ENCODE data around the gene KLHL14.
"Not testable (repeated sequence)": the region's sequence is repeated elsewhere in the genome, so short reads cannot be mapped to it uniquely, and the experiment has no call there.

The KLHL14 gene, protein sequence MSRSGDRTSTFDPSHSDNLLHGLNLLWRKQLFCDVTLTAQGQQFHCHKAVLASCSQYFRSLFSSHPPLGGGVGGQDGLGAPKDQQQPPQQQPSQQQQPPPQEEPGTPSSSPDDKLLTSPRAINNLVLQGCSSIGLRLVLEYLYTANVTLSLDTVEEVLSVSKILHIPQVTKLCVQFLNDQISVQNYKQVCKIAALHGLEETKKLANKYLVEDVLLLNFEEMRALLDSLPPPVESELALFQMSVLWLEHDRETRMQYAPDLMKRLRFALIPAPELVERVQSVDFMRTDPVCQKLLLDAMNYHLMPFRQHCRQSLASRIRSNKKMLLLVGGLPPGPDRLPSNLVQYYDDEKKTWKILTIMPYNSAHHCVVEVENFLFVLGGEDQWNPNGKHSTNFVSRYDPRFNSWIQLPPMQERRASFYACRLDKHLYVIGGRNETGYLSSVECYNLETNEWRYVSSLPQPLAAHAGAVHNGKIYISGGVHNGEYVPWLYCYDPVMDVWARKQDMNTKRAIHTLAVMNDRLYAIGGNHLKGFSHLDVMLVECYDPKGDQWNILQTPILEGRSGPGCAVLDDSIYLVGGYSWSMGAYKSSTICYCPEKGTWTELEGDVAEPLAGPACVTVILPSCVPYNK

DNA sequence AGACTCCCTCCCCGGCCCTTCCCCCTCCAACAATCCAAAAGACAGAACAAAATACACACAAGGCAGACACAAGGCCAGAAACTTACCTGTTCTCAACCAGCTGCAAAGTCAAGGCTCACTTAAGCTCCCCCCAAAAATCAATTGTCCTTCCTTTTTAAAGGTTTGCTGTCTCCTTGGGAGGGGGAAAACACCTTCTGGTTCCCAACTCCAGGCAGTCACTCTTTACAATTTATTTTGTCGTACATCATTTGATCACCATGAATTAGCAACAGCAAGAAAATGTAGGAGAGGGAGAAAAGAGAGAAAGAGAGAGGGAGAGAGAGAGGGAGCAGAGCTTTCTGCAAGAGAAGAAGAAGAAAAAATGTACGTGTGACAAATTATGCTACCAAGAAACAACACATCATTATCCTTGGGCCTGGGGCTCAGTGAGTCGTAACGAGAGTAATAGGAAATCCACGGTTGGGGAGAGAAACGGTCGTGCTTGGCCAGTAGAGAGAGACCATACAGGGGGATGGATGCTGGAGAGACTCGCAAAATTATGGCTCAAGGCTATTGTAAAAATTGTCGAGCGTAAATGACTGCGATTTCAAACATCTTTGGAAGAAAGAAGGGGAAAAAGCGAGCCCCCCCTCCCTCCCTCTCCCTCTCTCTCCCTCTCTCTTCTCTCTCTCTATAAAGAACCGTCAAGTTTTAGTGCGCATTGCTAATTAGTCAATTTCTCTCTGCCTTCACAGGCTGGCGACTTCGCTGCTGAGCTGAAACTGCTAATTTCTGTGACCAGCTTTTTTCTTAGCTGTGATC is at the start of gene KLHL14:
TSS of gene KLHL14 (minus strand) at position 443 of the 801 bp plus-strand sequence. CDS start 2,432 bp downstream, outside the sequence.
- no peak for DNase-seq

DNA sequence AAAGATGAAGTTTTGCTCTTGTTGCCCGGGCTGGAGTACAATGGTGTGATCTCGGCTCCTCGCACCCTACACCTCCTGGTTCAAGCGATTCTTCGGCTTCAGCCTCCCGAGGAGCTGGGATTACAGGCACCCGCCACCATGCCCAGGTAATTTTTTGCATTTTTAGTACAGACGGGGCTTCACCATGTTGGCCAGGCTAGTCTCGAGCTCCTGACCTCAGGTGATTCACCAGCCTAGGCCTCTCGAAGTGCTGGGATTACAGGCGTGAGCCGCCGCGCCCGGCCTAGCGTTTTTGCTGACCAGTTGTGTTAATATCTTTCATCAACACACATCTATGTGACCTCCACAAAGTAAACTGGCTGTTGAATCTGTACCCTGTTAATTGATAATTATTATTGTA is 49.4 kb upstream of the KLHL14 start:
- DNase-seq: no peak

DNA sequence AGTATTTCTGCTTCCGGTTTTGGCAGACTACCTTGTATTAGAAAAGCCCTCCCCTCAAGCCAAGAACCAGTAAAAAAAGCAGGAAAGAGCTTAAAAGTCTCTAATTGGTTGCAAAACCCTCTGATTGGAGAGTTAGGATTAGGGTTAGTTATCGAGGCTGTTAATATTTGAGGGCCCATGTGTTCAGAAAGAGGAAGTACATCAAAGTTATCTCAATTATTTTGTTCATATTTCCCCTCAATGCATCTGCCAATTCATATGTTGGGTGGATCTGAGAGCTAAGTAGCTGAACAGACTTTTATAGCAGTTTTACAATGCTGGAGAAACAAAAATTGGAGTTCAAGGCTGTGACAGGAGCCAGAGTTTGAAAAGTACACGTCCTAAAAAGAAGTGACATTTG is 43.1 kb upstream of the KLHL14 start:
- DNase-seq: no peak

DNA sequence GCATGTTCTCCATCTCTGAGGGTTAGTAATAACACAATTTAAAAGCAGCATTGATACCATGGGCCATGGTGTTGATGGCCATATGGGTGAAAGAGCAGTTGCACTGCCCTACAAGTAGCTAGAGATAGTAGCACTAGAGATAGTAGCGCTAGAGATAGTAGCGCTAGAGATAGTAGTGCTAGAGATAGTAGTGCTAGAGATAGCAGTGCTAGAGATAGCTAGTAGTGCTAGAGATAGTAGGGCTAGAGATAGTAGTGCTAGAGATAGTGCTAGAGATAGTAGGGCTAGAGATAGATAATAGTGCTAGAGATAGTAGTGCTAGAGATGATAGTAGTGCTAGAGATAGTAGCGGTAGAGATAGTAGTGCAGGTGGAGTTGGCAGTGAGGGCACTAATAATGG is 39.5 kb upstream of the KLHL14 start:
- no peak for DNase-seq

DNA sequence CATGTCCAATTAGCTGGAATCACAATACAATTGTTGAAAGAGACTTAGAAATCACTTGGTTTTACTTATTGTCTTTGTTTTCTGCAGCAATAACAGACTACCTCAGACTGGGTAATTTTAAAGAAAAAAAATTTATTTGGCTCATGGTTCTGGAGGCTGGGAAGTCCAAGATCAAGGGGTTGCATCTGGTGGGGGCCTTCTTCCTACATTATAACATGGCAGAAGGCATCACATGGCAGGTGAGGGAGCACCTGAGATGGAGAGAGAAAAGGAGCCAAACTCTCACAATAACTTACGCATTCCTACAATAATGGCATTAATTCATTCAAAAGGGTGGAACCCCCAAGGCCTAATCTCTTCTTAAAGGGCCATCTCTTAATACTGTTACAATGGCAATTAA is 37.5 kb upstream of the KLHL14 start:
- no peak for DNase-seq

DNA sequence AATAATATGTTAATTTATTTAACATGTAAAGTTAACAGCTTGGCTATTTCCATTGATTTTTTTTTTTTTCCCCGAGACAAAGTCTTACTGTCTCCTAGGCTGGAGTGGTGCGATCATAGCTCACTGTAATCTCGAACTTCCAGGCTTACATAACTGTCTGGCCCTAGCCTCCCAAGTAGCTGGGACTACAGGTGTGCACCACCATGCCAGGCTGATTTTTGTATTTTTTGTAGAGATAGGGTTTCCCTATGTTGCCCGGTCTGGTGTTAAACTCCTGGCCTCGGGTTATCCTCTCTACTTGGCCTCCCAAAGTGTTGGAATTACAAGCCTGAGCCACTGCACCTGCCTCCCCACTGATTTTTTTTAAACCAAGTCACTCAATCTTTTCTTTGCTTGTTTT is 32.5 kb upstream of the KLHL14 start:
- DNase-seq: no peak

DNA sequence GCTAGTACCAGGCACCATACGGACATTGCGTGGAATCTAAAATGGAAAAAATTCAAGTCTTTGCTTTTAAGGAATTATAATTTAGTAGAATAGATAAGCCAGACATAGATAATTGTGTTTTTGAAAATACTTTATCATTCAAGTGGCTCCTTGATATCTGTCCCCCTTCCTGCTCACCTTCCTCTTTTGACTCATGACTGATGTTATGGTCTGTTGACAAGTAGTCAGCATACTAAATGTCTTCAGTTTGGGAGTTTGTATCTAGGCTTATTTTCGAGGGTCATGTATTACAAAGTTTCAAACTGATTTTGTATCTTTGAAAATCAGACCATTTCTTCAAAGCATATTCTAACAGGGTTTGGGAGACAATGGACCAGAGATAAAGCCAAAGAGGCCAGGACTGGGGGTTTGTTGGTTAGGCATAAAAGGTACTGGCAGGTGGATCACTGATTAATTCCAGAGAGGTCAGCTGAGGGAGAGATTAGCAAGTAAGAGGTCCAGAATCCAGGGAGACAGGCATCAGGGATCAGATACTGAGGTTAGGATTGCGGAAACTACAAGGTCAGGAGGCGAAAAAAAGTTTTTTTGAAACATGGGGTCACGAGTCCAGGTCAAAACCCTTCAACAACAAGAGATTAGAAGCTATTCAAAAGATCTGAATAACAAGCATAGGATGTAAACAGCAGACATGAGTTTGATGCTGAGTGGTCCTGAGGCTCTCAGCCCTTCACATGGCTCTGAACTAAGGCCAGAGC is 31.5 kb upstream of the KLHL14 start:
- DNase-seq: no peak

DNA sequence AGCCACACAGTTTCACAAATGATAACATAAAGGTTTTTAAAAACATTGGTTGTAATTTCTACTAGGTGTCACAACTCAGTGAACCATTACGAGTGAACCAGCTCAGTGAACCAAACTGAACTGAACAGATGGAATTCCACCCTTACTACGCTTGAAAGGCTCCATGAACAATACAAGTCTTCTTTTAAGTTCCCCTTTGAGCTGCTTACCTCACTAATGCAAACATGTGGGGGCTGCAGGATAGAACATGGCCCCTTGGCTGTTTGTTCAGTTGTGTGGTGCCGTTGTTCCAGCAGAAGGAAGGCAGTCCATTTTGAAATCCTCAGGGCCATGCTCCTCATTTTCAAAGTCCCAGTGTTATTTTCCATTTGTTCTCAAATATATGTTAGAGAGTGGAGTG is 30.7 kb upstream of the KLHL14 start:
- no peak for DNase-seq

DNA sequence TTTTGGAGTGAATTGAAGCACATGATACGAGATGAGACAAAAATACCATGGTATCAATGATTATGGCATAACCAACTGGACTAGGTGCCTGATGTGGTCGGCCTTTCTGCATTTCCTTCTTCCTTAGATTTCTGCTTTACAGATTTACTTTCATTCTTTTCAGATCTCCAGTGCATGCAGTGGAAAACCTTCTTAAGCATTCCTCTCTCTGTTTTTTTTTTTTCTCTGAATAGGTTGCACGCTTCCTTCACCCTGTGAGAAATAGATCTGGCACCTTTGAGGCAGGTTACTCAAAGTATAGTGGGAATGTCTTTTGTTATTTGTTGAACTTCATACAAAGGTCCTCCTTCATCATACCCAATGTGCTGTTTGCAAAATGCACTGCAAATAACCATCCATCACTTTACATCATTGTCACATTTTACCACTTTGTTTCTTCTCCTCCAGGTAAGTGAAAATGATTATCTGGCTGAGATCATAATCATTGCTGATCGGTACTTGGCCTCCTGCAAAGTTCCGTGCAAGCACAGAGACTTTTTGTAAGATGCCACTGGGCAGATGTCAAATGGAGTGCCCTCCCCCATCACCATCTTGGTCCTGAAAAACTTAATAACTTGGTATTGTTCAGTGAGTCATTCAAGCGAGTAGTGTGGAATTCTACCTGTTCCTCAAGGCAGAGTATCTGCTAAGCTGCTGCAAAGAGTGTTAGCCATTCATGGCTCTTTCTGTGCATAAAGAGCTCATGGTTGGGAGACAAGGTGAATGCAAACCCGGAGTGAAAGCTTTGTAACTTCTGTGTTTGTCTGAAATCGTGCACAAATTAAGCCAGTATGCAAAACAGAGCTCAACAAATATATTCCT is 30.0 kb upstream of the KLHL14 start:
- no peak for DNase-seq

DNA sequence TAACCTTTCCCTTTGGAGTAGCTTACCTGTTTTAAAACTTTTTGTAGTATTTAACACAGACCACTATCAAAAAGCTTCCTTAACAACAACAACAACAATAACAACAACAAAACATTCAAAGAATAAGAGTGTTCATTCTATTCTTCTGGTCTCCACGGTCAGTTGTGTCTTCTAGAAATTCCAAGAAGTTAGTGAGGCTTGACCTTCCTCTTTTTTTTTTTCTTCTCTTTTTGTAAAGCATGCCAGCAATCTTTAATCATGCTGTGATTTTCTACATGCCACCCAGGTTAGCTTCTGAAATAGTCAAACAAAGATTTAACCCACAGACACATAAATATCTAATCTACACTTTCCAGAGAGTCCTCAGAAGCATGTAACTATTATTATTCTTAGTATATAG is 28.4 kb upstream of the KLHL14 start:
- DNase-seq: no peak

DNA sequence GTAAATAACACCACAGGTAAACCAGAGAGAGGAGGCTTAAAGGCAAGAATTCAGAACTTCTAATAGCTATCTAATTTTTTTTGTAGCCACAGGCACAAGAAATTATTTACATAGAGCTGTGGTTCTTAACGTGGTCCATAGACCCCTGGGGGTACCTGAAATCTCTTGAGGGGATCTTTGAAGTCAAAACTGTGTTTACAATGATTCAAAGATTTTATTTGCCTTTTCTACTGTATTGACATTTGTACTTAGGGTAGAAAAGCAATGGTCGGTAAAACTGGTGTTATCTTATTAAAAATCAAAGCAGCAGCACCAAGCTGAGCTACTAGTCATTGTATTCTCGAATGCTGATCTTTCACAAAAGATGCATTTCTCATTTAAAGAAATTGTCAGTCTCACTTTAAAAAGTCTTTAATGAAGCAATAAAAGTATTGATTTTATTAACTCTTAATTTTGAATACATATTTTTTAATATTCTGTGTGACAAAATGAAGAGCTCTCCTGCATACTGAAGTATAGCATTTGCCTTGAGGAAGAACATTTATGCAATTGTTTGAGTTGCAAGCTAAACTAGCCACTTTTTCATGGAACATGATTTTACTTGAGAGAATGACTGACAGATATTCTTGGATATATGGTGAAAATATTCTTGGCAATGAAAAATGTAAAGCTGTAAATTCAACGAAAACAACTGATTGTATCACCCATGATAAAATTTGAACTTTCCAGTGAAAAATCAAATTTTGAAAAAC is 25.6 kb upstream of the KLHL14 start:
- DNase-seq: no peak

DNA sequence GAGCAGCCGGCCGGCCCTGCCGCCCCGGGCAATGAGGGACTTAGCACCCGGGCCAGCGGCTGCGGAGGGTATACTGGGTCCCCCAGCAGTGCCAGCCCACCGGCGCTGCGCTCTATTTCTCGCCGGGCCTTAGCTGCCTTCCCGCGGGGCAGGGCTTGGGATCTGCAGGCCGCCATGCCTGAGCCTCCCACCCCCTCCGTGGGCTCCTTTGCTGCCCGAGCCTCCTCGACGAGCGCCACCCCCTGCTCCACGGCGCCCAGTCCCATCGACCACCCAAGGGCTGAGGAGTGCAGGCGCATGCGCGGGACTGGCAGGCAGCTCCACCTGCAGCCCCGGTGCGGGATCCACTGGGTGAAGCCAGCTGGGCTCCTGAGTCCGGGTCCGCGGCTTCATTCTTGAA is 21.8 kb upstream of the KLHL14 start:
- DNase-seq: not testable (repeated sequence)

DNA sequence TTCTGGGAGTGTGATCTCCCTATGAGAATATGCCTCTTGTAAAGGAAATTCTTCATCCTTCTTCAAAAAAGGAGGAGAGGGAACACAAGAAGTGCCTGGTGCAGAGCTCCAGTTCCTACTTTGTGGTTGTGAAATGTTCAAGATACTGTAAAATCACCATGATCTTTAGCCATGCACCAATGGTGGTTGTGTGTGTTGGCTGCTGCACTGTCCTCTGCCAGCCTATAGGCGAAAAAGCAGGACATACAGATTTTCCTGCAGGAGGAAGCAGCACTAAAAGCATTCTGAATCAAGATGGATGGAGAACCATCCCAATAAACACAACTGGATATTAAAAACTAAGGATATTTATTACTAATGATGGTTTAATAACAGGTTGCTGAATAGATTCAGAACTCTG is 6.2 kb upstream of the KLHL14 start:
- no peak for DNase-seq

DNA sequence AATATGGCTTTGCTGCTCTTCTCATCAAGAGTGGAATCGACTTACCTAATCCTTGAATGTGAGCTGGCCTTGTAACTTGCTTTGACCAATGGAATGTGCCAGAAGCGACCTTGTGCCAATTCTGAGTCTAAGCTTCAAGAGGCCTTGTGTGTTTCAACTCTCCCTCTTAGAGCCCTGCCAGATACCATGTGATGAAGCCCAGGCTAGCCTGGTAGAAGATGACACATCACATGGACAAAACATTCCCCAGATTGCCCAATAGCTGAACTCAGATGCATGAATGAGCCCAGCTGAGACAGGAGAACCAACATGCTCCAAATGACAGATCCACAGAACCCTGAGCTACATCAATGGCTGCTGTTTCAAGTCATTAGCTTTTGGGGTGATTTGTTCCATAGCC is 4.2 kb upstream of the KLHL14 start:
- no peak for DNase-seq

DNA sequence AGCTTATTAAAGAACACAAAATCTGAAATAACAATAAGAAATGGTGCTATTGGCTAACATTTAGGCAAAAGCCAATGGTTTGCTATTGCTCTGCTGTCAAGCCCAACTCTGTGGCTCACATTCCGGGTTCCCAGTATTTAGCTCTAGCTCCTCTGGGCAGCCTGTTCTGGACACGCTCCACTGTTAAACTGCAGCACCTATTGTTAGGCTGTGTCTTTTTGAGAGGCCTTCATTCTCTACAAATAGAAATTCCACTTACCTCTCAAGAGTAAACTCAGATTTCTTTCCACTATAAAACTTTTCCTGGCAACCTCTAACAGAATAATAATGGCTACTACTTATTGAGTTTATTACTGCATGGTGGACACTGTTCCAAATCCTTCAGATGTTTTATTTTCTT is 3.7 kb upstream of the KLHL14 start:
- DNase-seq: no peak

DNA sequence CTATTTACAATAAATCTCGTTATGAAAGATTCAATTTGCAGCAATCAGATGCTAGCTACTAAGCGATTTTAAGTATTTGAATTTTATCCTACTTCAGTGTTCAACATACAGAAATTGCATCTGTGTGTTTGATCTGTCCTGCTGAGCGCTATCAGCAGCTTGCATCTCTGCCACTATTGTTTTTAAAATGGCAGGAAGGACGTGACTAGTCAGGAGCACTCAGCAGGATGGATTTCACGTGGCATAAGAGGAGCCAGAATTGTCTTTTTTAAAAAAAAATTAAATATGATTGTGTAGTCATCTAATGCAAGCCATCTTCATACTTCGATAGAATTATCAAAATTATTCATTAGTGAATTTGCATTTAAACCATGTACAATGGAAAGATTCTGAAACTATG is 2.8 kb upstream of the KLHL14 start:
- no peak for DNase-seq

DNA sequence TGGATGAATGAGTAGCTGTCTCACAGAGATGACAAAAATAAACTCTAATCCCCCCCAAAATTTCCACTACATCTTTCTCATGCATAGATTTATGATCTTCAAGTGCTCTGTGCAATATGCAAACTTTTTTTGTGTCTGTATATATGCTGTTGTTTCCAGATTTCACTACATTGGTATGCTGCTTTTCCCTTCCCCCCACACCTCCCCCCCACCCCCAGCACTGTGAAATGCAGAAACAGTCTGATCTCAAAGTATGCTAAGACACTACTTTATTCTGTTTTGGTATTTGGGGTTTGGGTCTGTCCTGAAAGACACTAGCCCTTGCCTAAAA is 524 bp upstream of the KLHL14 start:
- no peak for DNase-seq

DNA sequence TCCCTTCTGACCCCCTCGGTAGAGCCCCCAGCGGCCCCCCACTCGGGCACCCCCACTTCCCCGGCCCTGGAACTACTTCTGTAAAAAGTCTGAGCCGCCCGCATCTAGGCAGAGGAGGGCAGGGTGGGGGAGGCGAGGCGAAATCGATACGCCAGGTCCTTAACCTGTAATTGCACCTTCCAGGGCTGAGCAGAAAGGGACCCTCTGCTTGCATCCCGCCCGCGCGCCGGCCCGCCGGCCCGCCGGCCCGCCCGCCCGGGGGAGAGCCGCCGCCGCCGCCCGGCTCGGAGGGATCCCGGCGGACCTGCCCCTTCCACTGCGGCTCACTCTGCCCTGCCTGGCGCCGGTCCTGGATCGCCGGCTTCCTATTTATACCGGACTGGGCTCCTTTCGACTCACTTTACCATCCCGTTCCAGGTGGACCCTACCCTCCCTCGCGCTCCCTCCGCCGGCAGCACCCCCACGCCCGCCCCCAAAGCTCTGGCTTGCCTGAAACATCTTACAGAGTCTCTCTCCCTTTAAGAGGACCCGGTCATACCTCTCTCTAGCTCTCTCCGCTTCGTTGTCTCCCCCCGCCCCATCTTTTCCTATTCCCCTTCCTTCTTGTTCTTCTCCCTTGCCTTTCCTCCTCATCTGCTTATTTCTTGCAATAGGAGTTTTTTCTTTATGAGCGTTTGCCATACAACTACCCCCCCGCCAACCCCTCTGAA is 797 bp downstream of the KLHL14 start:
- no peak for DNase-seq

DNA sequence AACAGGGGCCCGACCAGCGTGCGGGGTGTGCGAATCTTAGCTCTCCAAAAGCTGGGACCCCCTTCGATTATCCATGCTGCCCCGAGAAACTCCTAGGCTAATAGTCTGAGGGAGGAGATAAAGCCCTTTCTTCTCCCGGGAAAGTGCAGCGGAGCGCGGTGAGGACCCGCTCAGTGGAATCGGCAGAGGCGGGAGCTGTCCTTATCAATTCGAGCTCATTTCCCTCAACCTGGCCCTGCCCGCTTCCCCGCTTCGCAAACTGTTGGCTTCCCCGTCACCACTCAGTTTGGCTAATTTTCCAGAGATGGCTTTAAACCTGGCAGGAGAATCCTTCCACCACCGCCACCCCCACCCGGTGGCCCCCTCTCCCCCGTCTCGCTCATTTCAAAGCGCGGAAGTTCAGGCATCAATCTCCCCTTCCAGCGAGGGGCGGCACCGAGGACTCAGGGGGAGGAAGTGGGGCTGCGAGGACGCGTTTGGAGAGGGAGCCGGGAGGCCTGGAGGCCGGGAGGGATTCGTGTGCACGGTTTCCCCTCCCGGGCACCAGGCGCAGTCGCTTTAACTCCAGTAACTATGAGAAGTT is 1.6 kb downstream of the KLHL14 start:
- DNase-seq: no peak

DNA sequence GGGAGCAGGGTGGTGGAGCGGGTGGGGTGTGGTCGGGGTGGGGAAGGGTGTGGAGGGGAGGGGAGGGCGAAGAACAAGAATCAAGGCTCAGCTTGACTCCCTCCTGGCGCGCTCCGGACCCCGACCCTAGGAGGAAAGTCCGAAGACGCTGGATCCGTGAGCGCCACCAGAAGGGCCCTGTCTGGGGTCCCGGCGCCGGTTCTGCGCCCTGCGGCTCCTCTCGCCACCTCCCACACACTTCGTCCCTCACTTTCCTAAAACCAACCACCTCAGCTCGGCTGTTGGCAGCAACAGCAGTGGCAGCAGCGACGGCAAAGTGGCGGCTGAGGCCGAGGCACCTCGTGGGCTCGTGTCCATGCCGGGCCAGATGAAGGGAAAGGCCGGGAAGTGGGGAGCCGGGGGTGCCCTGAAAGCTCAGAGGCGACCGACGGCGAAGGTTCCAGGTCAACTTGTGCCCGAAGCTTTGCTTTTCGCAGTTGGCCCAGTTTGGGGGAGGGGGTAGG is 2.1 kb downstream of the KLHL14 start:
- DNase-seq: no peak
